GM23338 (cell line): Measurements from ENCODE around the gene DBF4B. TPM values are rescaled to one million over a fixed set of nuclear protein-coding genes. Genes with fewer than 3 reads are reported as not detected.

Experiments used
- ATAC-seq: fragments of 200-7000 bp; cut with Tn5 transposase; 3 replicates; pipeline ENCODE4 v1.9.1; 2020
- DNase-seq: peaks from one replicate; pipeline ENCODE4 v3.0.0-alpha.2; 2015; ENCODE audit warnings: low spot score
- H2AFZ ChIP-seq: fragments of 200-600 bp; sonication (generic); 2 replicates; pipeline ENCODE4 v1.8.0; 2016; ENCODE audit warnings: antibody characterized with exemption, mild to moderate bottlenecking, moderate library complexity
- H3F3A ChIP-seq: fragments of 200-600 bp; sonication (generic); replicated peaks from 2 replicates; pipeline ENCODE4 v1.8.0; 2017; ENCODE audit warnings: antibody characterized with exemption, mixed run types, low read depth
- H3K27ac ChIP-seq: fragments of 200-600 bp; sonication (generic); 2 replicates; pipeline ENCODE4 v1.6.1; 2016; ENCODE audit warnings: low read depth
- H3K27me3 ChIP-seq: fragments of 200-600 bp; sonication (generic); 2 replicates; pipeline ENCODE4 v1.8.0; 2016; ENCODE audit warnings: mild to moderate bottlenecking, mixed run types, moderate library complexity; ENCODE audit not compliant: insufficient read depth
- H3K36me3 ChIP-seq: fragments of 200-600 bp; sonication (generic); 2 replicates; pipeline ENCODE4 v1.8.0; 2016; ENCODE audit warnings: mild to moderate bottlenecking; ENCODE audit not compliant: insufficient read depth
- H3K4me1 ChIP-seq: fragments of 200-600 bp; sonication (generic); 2 replicates; pipeline ENCODE4 v1.8.0; 2016; ENCODE audit warnings: mild to moderate bottlenecking, moderate library complexity; ENCODE audit not compliant: insufficient read depth
- H3K4me2 ChIP-seq: fragments of 200-600 bp; sonication (generic); 2 replicates; pipeline ENCODE4 v1.7.1; 2017; ENCODE audit warnings: mixed run types
- H3K4me3 ChIP-seq: fragments of 200-600 bp; sonication (generic); 2 replicates; pipeline ENCODE4 v1.6.1; 2016; ENCODE audit warnings: mixed run types
- H3K79me2 ChIP-seq: fragments of 200-600 bp; sonication (generic); replicated peaks from 2 replicates; pipeline ENCODE4 v1.8.0; 2017; ENCODE audit warnings: mild to moderate bottlenecking; ENCODE audit not compliant: insufficient read depth
- H3K9me2 ChIP-seq: fragments of 200-600 bp; sonication (generic); 2 replicates; pipeline ENCODE4 v1.8.0; 2017; ENCODE audit not compliant: insufficient read depth
- H4K20me1 ChIP-seq: fragments of 200-600 bp; sonication (generic); replicated peaks from 2 replicates; pipeline ENCODE4 v1.8.0; 2017; ENCODE audit warnings: mild to moderate bottlenecking; ENCODE audit not compliant: insufficient read depth
- H3K27ac Mint-ChIP-seq: 2 replicates; pipeline ENCODE4 v1.8.0; 2020; ENCODE audit warnings: inconsistent platforms, mild to moderate bottlenecking, moderate library complexity, mixed read lengths
- H3K27me3 Mint-ChIP-seq: 3 replicates; pipeline ENCODE4 v1.8.0; 2022; ENCODE audit warnings: low read depth, mild to moderate bottlenecking, moderate library complexity, mixed read lengths, inconsistent platforms; ENCODE audit not compliant: insufficient read depth, poor library complexity
- H3K36me3 Mint-ChIP-seq: 3 replicates; pipeline ENCODE4 v1.8.0; 2021; ENCODE audit warnings: low read depth, mild to moderate bottlenecking, inconsistent platforms, moderate library complexity, mixed read lengths
- H3K4me1 Mint-ChIP-seq: 3 replicates; pipeline ENCODE4 v1.8.0; 2020; ENCODE audit warnings: mild to moderate bottlenecking, inconsistent platforms, mixed read lengths
- H3K4me3 Mint-ChIP-seq: 3 replicates; pipeline ENCODE4 v1.8.0; 2021; ENCODE audit warnings: moderate library complexity, mild to moderate bottlenecking, inconsistent platforms, mixed read lengths
- H3K9me3 Mint-ChIP-seq: 3 replicates; pipeline ENCODE4 v1.8.0; 2020; ENCODE audit warnings: moderate library complexity, mild to moderate bottlenecking, inconsistent platforms, mixed read lengths
- CREB1 ChIP-seq: fragments of 250-450 bp; sonication (Bioruptor Pico); IDR thresholded peaks from 2 replicates; pipeline ENCODE4 v1.5.0; 2020; ENCODE audit warnings: low read depth, mild to moderate bottlenecking, moderate library complexity
- CTCF ChIP-seq, 2 experiments: fragments of 200-600 bp in 1 of 2; sonication (generic) in 1 of 2; conservative IDR thresholded peaks; 2 replicates each; pipeline versions ENCODE4 v1.5.1 to v1.6.1; 2016 to 2017; ENCODE audit warnings: antibody characterized with exemption in 2 of 2, low read depth in 2 of 2, mild to moderate bottlenecking in 2 of 2, moderate library complexity in 1 of 2
- JUNB ChIP-seq: IDR thresholded peaks from one replicate; pipeline ENCODE4 v1.6.1; 2016; ENCODE audit warnings: antibody characterized with exemption; ENCODE audit not compliant: unreplicated experiment
- REST ChIP-seq: IDR thresholded peaks from one replicate; pipeline ENCODE4 v1.6.1; 2018; ENCODE audit warnings: antibody characterized with exemption; ENCODE audit not compliant: unreplicated experiment
- ZNF331 ChIP-seq: fragments of 250-450 bp; sonication (Bioruptor Pico); IDR thresholded peaks from 2 replicates; pipeline ENCODE4 v1.5.0; 2020; ENCODE audit warnings: low read depth, mild to moderate bottlenecking, moderate library complexity
- polyA plus RNA-seq: library from polyadenylated mRNA; unstranded; fragments of >200 nt; fragmentation: Nextera tagmentation; extraction: Ambion mirVana; gene quantifications from 2 replicates; pipeline ENCODE4 v1.2.1, GENCODE V29; 2016
- total RNA-seq: library from RNA; depleted of rRNA; stranded (reverse); fragments of >200 nt; shearing (Covaris generic); gene quantifications from 2 replicates; pipeline ENCODE4 v1.2.3, GENCODE V29; 2014

Gene DBF4B
- total and polyA plus RNA-seq, 2 experiments from 2014 or later, result 9.9 to 16.4 TPM

GRCh38 chr17:44769230-44769629 lies 60.8 kb downstream of the DBF4B start (continued):
- no peak for TF ChIP-seq REST
- TF ChIP-seq CREB1 (CRISPR knock-in tag), result no peak
- TF ChIP-seq JUNB, result no peak
- no peak for TF ChIP-seq ZNF331 (CRISPR knock-in tag)
- no peak for TF ChIP-seq CTCF (conservative IDR thresholded peaks at IDR 0.05; ENCODE audit: low read depth in 2 of 2)

GRCh38 chr17:44769647-44770084 lies 61.2 kb downstream of the DBF4B start:
- Histone ChIP-seq H2AFZ (no peak overlapping the region), H3K27ac (no peak overlapping the region), H3K27me3 (no peaks in the 10 kb centered on the region), H3K79me2 (no peaks in the 10 kb centered on the region), H4K20me1 (0 out of 2 replicates have a peak, but pooled peaks cover 5% of the 10 kb centered on the region), H3K4me2 (no peak overlapping the region), H3K9me2 (no peaks in the 10 kb centered on the region), H3K4me3 (no peak overlapping the region), H3F3A (no peaks in the 10 kb centered on the region), H3K36me3 (no peaks in the 10 kb centered on the region), H3K4me1 (peaks cover 4% of the 10 kb centered on the region; the same call in 1 of the 2 replicates)
- H3K27me3 Mint-ChIP-seq, result peaks cover 19% of the 10 kb centered on the region
- no peaks in the 10 kb centered on the region for H3K36me3 Mint-ChIP-seq
- no peak for TF ChIP-seq ZNF331 (CRISPR knock-in tag)
- TF ChIP-seq CTCF (conservative IDR thresholded peaks at IDR 0.05; ENCODE audit: low read depth in 2 of 2), result no peak
- no peak for TF ChIP-seq CREB1 (CRISPR knock-in tag)
- H3K27ac Mint-ChIP-seq, result no peak overlapping the region
- DNase-seq, result no peak
- no peaks in the 10 kb centered on the region for H3K9me3 Mint-ChIP-seq
- no peak overlapping the region for H3K4me3 Mint-ChIP-seq
- no peak for ATAC-seq
- peaks cover 17% of the 10 kb centered on the region for H3K4me1 Mint-ChIP-seq
